Stimulated activated CD4-positive, alpha-beta T cell treated with anti-CD3 and anti-CD28 coated beads, Interleukin-1b, Interleukin-23, amount 100 ng/mL, for 48 hours (primary cell): ENCODE results near the gene PABPC4L.
"Not testable (repeated sequence)": the region's sequence is repeated elsewhere in the genome, so short reads cannot be mapped to it uniquely, and the experiment has no call there.

Source experiments
- DNase-seq: peaks from one replicate; pipeline ENCODE4 v3.0.0-alpha.2; 2020

Gene PABPC4L

GRCh38 chr4:134201216-134202161 lies at the start of gene PABPC4L:
Gene PABPC4L, minus strand, starts transcription at chr4:134201789. Its CDS starts 770 bp downstream, at chr4:134201019.
- DNase-seq = no peak

- DNase-seq = no peak
These were observed 49.7 kb upstream of the PABPC4L start for GRCh38 chr4:134251322-134251721.

- DNase-seq = no peak
These were observed 42.4 kb upstream of the PABPC4L start for GRCh38 chr4:134243742-134244713.

GRCh38 chr4:134219043-134219442 lies 17.5 kb upstream of the PABPC4L start:
- no peak for DNase-seq

- no peak for DNase-seq
These were observed 14.8 kb upstream of the PABPC4L start for GRCh38 chr4:134216411-134216810.

DNA sequence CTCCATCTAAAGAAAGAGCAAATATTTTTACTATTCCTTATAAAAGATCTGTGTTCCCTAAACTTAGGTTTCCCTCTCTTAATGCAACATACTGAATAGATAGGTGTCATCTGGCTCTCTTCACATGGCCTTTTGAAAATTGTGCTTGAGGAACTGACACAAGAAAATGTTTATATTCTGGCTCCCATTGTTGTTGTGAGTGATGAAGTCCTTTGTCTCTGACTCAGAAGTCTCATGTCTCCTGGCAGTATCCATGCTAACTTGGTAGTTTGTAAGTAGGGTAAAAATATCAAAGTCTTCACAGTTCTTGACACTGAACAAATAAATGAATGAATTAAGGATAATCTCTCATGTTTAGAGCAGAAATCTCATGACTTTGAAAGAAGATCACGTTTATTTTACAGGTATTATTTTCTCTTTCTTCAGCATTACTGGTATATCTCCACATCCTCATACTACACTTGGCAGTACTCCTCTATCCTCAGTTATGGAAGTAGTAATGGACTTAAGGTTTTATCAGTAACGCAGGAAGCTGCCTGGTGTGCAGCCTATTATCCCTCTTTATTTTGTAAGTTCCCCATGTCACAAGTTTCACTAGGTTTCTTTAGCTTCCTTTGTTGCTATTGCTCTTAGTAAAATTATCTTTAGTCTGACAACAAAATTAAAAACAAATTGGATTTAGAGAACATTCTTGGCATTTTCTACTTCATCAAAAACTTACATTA lies 14.2 kb upstream of the PABPC4L start:
- DNase-seq = no peak

DNA sequence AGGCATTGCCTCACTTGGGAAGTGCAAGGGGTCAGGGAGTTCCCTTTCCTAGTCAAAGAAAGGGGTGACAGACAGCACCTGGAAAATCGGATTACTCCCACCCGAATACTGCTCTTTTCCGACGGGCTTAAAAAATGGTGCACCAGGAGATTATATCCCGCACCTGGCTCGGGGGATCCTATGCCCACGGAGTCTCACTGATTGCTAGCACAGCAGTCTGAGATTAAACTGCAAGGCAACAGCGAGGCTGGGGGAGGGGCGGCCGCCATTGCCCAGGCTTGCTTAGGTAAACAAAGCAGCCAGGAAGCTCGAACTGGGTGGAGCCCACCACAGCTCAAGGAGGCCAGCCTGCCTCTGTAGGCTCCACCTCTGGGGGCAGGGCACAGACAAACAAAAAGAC lies 6.4 kb upstream of the PABPC4L start:
- DNase-seq = not testable (repeated sequence)

DNA sequence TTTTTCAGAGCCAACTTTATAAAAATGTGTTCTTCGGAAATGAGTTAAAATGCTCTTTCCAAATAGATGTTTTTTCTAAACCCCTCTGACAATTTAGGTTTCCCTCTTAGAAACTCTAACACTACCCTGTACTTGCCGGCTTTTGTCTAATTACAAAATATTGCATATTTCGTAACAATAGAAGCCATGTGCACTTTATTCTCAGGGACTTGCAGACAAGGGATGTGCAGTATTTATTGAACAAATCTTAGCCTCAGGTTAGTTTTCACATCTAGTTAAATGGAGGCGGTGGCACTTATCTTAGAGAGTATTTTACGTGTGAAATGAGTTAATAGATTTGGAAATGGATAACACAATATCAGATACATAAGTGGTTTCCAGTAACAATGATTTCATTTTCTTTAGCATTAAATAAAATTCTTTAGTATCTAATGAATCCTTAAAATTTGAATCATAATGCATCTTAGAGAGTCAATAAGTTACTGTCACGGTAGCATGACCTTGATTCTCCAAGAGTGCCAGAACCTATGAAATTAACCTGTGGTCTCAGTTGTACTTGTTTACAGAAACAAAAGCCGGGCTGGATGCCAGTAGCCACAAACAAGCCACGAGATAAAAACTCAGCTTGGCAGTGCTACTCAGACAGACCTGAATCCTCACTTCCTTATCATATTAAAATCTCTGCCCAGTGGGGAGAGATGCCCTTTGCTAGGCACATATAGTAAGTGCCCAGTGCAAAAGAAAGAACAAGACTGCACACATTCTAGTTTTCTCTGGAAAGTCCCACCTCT lies 772 bp upstream of the PABPC4L start:
- DNase-seq = no peak

- no peak for DNase-seq
These were observed 776 bp downstream of the PABPC4L start for GRCh38 chr4:134200811-134201215.

- DNase-seq = no peak
These were observed 11.6 kb downstream of the PABPC4L start for GRCh38 chr4:134189949-134190348.

GRCh38 chr4:134189480-134189879 lies 12.1 kb downstream of the PABPC4L start:
- no peak for DNase-seq

DNA sequence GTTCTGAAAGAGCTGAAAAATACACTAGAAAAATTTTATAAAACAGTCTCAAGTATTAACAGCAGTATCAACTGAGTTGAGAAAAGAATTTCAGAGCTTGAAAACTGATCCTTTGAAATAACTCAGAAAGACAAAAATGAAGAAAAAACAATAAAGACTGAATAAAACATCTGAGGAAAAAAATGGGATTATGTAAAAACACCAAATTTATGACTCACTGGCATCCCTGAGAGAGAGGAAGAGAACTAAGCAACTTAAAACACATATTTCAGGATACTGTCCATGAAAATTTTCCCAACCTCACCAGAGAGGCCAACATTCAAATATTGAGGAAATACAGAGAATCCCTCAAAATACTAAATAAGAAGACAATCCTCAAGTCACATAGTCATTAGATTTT lies 22.9 kb downstream of the PABPC4L start:
- no peak for DNase-seq

DNA sequence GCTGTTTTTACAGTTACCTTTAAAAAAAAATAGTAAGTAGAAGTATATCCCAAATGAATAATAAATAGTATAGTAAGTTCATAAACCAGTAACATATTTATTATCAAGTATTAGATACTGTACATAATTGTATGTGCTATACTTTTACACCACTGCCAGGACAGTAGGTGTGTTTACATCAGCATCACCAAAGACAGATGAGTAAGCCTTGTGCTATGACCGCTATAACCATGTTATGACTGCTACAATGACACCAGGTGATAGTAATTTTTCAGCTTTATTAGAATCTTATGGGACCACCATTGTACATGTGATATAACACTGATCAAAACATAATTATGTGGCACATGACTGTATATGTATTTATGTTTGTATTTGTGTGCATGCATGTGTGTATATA lies 27.3 kb downstream of the PABPC4L start:
- no peak for DNase-seq

- no peak for DNase-seq
These were observed 41.4 kb downstream of the PABPC4L start for GRCh38 chr4:134160211-134160610.

GRCh38 chr4:134154097-134154496 lies 47.5 kb downstream of the PABPC4L start:
- DNase-seq = no peak

GRCh38 chr4:134147941-134148340 lies 53.6 kb downstream of the PABPC4L start:
- no peak for DNase-seq
